SW480 (cell line): ENCODE measurements around the gene SPSB1.

Experiments used
- DNase-seq: peaks from one replicate; pipeline ENCODE4 v3.0.0-alpha.2; 2016; ENCODE audit warnings: low spot score

Gene SPSB1

DNA sequence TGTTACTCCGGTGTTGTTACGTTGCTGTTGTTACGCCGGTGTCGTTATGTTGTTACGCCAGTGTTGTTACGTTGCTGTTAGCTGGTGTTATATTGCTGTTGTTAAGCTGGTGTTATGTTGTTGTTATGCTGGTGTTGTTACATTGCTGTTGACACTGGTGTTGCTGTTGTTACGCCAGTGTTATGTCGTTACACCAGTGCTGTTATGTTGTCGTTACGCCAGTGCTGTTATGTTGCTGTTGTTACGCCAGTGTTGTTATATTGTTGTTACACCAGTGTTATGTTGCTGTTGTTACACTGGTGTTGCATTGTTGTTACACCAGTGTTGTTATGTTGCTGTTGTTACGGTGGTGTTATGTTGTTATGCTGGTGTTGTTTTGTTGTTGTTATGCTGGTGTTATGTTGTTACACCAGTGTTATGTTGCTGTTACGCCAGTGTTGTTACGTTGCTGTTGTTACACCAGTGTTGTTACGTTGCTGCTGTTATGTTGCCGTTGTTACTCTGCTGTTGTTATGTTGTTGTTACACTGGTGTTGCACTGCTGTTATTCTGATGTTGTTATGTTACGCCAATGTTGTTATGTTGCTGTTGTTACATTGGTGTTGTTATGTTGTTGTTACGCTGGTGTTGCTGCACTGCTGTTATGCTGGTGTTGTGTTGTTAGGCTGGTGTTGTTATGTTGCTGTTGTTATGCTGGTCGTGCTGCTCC, 32.5 kb upstream of the SPSB1 start:
- no peak for DNase-seq

GRCh38 chr1:9261496-9261895, 31.2 kb upstream of the SPSB1 start:
- DNase-seq, result no peak

GRCh38 chr1:9262096-9262986, 30.4 kb upstream of the SPSB1 start:
- no peak for DNase-seq

GRCh38 chr1:9263276-9263855, 29.3 kb upstream of the SPSB1 start:
- DNase-seq, result no peak

DNA sequence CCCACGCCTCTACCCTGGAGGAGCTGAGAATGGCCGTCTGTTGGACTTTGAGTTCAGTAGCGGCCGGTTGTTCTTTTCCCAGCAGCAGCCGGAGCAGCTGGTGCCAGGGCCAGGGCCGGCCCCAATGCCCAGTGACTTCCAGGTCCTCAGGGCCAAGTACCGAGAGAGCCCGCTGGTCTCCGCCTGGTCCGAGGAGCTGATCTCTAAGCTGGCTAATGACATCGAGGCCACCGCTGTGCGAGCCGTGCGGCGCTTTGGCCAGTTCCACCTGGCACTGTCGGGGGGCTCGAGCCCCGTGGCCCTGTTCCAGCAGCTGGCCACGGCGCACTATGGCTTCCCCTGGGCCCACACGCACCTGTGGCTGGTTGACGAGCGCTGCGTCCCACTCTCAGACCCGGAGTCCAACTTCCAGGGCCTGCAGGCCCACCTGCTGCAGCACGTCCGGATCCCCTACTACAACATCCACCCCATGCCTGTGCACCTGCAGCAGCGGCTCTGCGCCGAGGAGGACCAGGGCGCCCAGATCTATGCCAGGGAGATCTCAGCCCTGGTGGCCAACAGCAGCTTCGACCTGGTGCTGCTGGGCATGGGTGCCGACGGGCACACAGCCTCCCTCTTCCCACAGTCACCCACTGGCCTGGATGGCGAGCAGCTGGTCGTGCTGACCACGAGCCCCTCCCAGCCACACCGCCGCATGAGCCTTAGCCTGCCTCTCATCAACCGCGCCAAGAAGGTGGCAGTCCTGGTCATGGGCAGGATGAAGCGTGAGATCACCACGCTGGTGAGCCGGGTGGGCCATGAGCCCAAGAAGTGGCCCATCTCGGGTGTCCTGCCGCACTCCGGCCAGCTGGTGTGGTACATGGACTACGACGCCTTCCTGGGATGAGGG, 28.5 kb upstream of the SPSB1 start:
- no peak for DNase-seq

DNA sequence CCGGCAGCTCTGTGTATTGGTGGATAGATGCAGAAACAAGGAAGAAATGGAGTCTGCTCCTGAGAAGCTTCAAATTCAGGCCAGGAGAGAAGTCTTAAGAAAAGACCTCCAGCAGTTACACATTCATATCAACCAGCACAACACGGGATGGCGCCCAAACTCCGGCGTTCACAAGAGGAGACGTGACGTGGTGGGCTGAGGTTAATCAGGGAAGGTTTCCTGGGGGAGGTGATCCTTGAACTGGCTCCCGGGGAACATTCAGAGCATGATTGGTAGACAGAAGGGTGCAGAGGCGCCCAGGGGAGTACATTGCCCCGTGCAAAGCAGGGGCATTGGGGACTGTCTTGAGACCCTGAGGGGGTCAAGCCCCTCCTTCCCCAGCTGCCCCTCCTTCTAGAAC, 27.7 kb upstream of the SPSB1 start:
- DNase-seq, result no peak

DNA sequence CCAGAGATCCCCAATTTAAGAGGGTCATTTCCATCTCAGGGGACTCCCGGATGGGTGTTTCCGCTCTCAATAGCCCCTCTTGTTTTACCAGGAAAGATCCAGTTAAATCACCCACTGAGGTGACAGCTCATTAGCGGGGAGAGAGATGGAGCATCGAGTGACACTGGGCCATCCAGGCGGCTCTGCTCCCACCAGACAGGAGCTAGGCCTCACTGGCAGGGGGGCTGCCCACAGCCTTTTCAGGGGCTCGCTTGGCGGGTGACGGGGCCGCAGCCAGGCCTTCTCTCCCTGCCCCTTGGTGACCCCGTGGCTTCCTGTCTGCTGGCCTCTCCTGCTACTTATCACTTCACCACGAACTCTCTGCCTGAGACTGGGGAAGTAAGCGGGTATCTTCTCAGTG, 26.7 kb upstream of the SPSB1 start:
- no peak for DNase-seq

DNA sequence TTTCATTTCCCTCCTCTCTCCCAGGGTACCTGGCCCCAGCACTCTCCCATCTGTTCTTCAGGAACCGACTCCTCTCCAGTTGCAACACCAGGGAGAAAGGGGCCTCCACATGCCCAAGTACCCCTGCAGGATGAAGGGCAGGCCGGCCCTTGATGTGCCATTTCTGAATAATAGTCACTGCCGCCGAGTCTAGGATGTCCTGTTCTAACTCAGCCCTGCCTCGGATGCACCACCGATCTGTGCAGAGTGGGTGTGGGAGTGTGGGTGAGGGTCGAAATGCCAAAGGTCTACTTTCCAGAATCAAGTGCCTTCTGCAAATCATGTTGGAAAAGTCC, 25.4 kb upstream of the SPSB1 start:
- no peak for DNase-seq

DNA sequence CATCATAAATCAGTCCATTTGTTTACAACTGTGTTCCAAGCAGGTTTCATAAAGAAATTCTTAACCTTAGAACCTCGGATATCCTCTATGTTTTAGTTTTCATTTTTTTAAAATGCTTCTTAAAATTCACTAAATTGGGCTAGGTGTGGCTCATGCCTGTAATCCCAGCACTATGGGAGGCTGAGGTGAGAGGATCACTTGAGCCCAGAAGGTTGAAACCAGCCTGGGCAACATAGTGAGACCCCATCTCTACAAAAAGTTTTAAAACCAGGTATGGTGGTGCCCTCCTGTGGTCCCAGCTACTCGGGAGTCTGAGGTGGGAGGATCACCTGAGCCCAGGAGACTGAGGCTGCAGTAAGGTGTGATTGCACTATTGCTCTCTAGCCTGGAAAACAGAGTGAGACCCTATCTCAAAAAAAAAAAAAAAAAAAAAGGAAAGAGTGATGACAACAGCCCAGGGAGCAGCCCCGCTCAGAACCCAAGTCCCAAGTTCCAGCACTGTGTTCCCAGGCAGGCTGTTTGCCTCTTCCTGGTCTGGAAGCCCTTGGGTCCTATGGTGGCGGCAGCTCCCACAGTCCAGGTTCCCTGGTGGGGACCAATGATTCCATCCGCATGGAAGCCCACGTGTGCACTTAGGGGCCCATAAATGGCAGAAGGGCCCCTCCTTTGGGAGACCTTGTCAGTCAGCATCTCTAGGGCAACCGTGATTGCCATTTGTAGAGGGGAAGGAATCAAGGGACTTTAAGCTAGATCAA, 24.7 kb upstream of the SPSB1 start:
- DNase-seq, result no peak

DNA sequence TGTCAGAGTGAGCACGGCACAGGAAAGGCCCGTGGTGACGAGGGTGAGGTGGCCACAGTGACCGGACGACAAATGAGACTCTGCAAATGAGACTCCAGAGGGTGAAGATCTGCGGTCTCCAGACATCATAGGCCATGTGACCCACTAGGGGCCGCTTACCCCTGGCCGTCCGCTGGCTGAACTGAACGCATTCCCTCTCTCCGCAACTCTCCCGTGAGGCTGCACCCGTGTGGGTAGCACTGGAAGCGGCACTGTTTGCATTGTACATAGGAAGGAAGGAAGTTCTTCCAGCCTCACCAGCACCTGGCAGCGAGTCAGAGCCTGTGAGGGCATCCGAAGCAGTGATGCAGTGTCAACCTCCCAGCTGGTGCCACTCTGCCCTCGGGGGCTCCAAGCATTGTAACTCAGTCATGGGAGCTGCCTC, 23.6 kb upstream of the SPSB1 start:
- no peak for DNase-seq

DNA sequence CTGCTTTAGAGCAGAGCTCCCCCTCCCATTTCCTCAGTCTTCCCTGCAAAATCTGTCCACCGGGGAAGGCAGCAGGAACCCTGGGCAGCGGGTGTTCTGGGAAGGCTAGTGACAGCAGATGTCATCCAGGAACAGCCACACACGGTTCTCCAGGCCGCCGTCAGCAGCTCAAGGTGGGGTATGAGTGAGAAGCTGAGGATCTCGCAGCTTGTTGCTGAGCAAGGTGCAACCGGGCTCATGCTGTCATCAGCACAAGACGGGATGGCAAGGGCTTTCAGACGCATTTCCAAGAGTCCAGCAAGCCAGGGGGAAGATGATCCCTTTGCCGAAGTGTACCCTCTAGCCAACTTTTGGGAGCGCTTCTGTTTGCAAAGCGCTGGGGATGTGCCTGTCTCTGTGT, 23.0 kb upstream of the SPSB1 start:
- DNase-seq, result no peak

- DNase-seq, result peak; percentile 46
These were observed 22.3 kb upstream of the SPSB1 start for GRCh38 chr1:9270290-9270883.

GRCh38 chr1:9271283-9271682, 21.4 kb upstream of the SPSB1 start:
- no peak for DNase-seq

- DNase-seq, result no peak
These were observed 20.7 kb upstream of the SPSB1 start for GRCh38 chr1:9271861-9272595.

- DNase-seq, result no peak
These were observed 19.5 kb upstream of the SPSB1 start for GRCh38 chr1:9273177-9273576.

GRCh38 chr1:9275161-9275560, 17.5 kb upstream of the SPSB1 start:
- no peak for DNase-seq

DNA sequence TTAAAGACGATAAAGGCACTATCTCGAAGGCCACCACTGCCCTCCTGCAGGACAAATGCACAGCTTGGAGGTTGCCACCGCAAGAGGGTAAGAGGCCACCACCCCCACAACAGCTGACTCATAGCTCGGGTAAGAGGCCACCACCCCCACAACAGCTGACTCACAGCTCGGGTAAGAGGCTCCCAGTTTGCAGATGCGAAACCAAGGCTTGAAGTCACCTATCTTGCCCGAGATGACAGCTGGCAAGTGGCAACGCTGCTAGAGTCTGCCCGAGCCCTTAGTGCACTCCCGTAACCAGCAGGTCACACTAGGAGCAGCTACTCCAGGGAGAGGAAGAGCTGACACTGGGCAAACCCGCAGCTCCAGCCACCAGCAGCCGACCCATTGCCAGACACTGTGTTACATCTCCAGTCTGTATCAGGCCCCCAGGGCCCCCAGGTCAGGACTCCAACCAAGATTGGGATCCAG, 17.1 kb upstream of the SPSB1 start:
- peak; percentile 90 for DNase-seq

DNA sequence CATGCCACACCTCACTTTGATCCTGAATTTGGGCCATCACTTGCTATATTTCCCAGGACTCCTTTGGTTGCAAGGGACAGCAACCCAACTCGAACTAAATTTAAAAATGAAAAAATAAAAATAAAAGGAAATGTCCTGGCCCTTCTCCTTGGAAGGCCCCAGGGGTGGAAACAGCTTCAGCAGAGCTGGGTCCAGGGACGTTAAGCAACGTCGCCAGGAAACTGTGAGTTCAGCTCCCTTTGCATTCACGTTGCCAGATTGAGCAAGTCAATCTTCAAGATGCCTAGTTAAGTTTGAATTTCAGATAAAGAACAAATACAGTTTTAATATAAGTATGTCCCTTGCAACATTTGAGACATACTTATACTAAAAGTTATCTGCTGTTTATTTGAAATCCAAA, 14.6 kb upstream of the SPSB1 start:
- DNase-seq, result no peak

DNA sequence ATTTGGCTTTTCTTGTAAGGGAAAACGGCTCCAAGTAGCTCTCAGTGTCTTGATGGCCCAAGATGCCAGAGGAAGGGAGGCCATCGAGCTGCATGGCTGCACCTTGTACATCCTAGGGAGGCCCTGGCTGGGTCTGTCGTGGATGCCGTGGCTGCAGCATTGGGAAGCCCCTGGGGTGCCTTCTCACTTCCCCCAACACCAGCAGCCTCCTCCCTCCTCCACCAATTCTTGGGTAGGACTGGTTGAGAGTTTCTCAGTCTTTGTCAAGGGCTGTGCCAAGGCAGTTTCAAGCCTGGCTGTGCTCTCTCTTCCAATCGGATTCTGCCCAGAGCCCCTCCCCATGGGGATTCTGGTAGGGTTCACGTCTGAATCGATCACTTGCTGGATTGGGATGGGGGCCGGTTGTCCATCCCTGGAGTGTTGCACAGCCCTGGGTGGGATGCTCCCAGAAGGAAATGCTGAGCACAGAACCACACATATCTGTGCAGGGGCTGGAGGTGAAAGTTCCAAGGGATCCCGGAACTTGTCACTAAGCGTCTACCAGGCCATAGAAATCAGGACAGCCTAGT, 14.0 kb upstream of the SPSB1 start:
- DNase-seq, result no peak
